Measurements from ENCODE around the gene CORO2A. TPM values are rescaled to one million over a fixed set of nuclear protein-coding genes. Genes with fewer than 3 reads are reported as not detected.

Gene CORO2A
- total and polyA plus RNA-seq, 2 of the 13 experiments (the other 11 are each of a cell fraction or from before 2014, with no cell fraction given), result 14.4 to 15.3 TPM

DNA sequence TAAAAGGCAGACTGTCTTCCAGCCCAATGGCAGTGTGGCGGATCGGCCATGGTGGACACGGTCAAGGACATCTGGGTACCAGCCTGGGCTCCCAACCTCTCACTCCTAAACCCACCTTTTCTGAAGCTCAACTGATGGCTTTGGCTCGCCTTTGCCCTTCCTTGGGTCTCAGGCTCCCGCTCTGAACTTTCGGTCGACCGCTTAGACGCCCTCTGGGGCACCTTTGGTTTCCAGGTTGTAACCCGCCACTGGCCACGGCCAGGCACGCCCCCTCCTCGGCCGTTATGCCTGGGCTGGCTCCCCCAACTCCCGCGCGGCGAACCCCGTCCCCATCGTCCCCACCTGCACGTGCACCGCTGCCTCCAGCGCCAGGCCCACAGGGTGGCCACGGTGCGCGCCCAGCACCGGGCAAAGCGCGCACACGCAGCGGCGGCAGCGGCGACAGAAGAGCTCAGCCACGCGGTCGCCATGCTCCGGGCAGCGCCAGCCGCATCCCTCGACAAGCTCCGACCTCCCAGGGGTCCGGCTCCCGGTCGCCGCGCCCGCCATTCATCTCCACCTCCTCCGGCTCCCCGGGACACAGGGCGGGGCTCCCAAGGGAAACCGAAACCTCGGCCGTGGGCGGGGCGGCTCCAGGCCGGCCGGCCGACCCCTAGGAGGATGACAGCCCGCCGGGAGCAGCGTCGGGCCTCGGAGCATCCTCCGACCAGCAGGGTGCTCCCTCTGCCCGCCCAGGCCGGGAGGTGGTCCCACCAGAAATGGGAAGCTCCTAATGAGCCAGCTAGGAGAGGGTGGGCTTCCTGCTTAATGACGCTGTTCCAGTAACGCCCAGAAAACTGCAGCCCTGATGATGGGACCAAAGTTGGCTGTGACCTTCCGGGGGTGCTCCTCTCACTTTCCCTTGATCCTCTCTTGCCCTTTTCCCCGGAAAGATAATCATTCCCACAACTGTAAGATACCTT is 73.5 kb downstream of the CORO2A start, which contains the start of gene TRIM14 (continued):
- TF ChIP-seq KLF16 (CRISPR knock-in tag; IDR thresholded peaks at IDR 0.05), result peak; percentile 7 to 84; a peak in 2 of 4 replicates
- TF ChIP-seq, protein P1, sequence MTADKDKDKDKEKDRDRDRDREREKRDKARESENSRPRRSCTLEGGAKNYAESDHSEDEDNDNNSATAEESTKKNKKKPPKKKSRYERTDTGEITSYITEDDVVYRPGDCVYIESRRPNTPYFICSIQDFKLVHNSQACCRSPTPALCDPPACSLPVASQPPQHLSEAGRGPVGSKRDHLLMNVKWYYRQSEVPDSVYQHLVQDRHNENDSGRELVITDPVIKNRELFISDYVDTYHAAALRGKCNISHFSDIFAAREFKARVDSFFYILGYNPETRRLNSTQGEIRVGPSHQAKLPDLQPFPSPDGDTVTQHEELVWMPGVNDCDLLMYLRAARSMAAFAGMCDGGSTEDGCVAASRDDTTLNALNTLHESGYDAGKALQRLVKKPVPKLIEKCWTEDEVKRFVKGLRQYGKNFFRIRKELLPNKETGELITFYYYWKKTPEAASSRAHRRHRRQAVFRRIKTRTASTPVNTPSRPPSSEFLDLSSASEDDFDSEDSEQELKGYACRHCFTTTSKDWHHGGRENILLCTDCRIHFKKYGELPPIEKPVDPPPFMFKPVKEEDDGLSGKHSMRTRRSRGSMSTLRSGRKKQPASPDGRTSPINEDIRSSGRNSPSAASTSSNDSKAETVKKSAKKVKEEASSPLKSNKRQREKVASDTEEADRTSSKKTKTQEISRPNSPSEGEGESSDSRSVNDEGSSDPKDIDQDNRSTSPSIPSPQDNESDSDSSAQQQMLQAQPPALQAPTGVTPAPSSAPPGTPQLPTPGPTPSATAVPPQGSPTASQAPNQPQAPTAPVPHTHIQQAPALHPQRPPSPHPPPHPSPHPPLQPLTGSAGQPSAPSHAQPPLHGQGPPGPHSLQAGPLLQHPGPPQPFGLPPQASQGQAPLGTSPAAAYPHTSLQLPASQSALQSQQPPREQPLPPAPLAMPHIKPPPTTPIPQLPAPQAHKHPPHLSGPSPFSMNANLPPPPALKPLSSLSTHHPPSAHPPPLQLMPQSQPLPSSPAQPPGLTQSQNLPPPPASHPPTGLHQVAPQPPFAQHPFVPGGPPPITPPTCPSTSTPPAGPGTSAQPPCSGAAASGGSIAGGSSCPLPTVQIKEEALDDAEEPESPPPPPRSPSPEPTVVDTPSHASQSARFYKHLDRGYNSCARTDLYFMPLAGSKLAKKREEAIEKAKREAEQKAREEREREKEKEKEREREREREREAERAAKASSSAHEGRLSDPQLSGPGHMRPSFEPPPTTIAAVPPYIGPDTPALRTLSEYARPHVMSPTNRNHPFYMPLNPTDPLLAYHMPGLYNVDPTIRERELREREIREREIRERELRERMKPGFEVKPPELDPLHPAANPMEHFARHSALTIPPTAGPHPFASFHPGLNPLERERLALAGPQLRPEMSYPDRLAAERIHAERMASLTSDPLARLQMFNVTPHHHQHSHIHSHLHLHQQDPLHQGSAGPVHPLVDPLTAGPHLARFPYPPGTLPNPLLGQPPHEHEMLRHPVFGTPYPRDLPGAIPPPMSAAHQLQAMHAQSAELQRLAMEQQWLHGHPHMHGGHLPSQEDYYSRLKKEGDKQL (CRISPR knock-in tag; IDR thresholded peaks at IDR 0.05; ENCODE audit: low read depth), result no peak
- TF ChIP-seq RFX3 (CRISPR knock-in tag; IDR thresholded peaks at IDR 0.05), result no peak
- 0 out of 2 replicates have a peak, but pooled peaks have one; percentile 20 for TF ChIP-seq MEIS1 (CRISPR knock-in tag; IDR thresholded peaks at IDR 0.05; ENCODE audit: borderline replicate concordance)
- TF ChIP-seq ZFY (CRISPR knock-in tag; IDR thresholded peaks at IDR 0.05), result peak; percentile 76
- TF ChIP-seq PAF1 (CRISPR knock-in tag; IDR thresholded peaks at IDR 0.05), result no peak
- no peak for TF ChIP-seq DR1 (CRISPR knock-in tag; IDR thresholded peaks at IDR 0.05)
- TF ChIP-seq, protein P2, sequence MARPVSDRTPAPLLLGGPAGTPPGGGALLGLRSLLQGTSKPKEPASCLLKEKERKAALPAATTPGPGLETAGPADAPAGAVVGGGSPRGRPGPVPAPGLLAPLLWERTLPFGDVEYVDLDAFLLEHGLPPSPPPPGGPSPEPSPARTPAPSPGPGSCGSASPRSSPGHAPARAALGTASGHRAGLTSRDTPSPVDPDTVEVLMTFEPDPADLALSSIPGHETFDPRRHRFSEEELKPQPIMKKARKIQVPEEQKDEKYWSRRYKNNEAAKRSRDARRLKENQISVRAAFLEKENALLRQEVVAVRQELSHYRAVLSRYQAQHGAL (CRISPR knock-in tag; IDR thresholded peaks at IDR 0.05; ENCODE audit: not compliant biosample characterization), result no peak
- TF ChIP-seq ZSCAN22 (CRISPR knock-in tag; IDR thresholded peaks at IDR 0.05), result no peak
- no peak for TF ChIP-seq SP1 (IDR thresholded peaks at IDR 0.05)
- peak; percentile 25; the same call in 1 of the 2 replicates for TF ChIP-seq SP1 (CRISPR knock-in tag; IDR thresholded peaks at IDR 0.05)
- TF ChIP-seq PLRG1 (conservative IDR thresholded peaks at IDR 0.05), result no peak
- no peak for TF ChIP-seq DPF2 (CRISPR knock-in tag; IDR thresholded peaks at IDR 0.05; ENCODE audit: borderline replicate concordance, low read depth)
- no peak for TF ChIP-seq MAZ (IDR thresholded peaks at IDR 0.05; ENCODE audit: borderline replicate concordance, low read depth, low read length)
- TF ChIP-seq MAZ (CRISPR knock-in tag; IDR thresholded peaks at IDR 0.05; ENCODE audit: low read depth), result peak; percentile 25; the same call in 1 of the 2 replicates
- TF ChIP-seq EP300 (IDR thresholded peaks at IDR 0.05; ENCODE audit: low read depth in 2 of 2, low read length in 2 of 2), result no peak
- TF ChIP-seq EP300 (CRISPR knock-in tag; IDR thresholded peaks at IDR 0.05; ENCODE audit: borderline replicate concordance), result no peak
- TF ChIP-seq, protein P3, sequence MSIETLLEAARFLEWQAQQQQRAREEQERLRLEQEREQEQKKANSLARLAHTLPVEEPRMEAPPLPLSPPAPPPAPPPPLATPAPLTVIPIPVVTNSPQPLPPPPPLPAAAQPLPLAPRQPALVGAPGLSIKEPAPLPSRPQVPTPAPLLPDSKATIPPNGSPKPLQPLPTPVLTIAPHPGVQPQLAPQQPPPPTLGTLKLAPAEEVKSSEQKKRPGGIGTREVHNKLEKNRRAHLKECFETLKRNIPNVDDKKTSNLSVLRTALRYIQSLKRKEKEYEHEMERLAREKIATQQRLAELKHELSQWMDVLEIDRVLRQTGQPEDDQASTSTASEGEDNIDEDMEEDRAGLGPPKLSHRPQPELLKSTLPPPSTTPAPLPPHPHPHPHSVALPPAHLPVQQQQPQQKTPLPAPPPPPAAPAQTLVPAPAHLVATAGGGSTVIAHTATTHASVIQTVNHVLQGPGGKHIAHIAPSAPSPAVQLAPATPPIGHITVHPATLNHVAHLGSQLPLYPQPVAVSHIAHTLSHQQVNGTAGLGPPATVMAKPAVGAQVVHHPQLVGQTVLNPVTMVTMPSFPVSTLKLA (IDR thresholded peaks at IDR 0.05), result peak; percentile 17; the same call in 1 of the 2 replicates
- peak; percentile 59; the same call in 1 of the 2 replicates for TF ChIP-seq ARID2 (CRISPR knock-in tag; IDR thresholded peaks at IDR 0.05; ENCODE audit: borderline replicate concordance)
- no peak for TF ChIP-seq ZNF264 (CRISPR knock-in tag; IDR thresholded peaks at IDR 0.05)

Data from HepG2 (cell line).